ENCODE results near the gene DNAH2.

Gene DNAH2

DNA sequence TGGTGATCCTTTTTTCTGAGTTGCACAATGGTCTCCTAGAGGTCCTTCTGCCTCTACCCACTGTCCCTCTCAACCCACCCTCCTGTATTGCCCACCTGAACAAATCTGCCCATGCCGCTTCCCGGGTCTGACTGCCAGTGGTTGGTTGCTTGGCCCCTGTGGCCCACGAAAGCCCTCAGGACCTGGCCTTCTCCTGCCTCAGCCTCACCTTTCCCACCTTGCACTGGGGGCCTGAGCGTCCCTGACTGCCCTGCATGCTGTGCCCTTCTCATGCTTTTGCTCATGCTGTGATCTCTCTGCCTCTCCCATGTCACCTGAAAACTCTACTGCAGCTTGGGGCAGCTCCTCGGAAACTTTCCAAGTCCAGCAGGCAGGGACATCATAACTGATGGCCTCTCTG lies 102.7 kb downstream of the DNAH2 start:
- no peak for DNase-seq (ENCODE audit: low spot score)

DNA sequence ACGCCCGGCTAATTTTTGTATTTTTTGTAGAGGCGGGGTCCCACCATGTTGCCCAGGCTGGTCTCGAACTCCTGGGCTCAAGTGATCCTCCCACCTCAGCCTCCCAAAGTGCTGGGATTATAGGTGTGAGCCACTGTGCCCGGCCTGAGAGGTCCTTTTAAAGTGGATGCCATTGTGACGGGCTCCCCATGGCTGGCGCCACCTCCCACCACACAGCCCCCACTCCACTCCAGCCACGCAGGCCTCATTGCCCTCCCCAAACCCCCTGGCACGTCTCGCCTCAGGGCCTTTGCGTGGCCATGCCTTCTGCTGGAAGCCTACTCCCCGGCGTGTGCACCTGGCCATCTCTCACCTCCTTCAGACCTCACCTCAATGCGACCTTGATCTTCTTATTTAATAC lies 104.6 kb downstream of the DNAH2 start:
- no peak for DNase-seq (ENCODE audit: low spot score)

DNA sequence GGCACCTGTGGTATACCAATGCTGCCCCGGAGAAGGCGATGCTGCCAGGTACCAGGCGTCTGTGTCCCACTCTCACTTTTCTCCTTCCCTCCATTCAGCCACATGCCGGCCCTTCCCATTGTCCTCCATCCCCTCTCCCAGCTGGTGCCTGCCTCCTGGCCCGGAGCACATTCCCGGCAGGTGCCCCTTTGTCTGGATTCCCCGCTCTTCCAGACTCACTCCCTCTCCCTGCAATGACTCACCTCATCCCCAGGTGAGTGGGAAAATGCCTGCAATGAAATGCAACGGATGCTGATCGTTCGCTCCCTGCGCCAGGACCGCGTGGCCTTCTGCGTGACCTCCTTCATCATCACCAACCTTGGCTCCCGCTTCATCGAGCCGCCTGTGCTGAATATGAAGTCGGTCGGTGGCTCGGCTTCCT lies 106.0 kb downstream of the DNAH2 start:
- no peak for DNase-seq (ENCODE audit: low spot score)

DNA sequence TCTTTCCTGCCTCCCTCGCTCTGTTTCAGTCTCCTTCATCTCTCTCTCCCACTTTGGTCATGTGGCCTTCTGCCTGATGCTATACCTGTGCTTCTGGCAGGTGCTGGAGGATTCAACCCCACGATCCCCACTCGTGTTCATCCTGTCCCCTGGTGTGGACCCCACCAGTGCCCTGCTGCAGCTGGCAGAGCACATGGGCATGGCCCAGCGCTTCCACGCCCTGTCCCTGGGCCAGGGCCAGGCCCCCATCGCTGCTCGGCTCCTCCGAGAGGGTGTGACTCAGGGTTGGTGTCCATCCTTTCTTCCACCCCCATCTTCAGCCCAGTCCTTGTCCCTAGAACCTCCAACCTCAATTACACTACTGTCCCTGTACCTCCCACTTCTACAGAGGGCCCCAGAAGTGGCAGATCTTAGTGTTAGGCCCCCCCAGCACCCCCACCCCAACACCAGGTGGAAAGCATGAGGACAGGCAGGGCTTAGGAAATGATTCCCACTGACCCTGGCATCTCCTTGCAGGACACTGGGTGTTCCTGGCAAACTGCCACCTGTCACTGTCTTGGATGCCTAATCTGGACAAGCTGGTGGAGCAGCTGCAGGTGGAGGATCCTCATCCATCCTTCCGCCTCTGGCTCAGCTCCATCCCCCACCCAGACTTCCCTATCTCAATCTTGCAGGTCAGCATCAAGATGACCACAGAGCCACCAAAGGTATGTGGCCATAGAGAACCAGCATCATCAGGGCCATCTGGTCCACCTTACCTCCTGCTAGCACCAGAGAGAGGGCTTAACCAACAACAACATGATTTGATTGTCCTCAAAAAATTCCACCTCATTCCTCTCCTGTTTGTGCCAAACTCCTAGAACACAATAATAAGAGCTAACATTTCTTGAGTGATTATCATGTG lies 106.7 kb downstream of the DNAH2 start:
- no peak for DNase-seq (ENCODE audit: low spot score)

DNA sequence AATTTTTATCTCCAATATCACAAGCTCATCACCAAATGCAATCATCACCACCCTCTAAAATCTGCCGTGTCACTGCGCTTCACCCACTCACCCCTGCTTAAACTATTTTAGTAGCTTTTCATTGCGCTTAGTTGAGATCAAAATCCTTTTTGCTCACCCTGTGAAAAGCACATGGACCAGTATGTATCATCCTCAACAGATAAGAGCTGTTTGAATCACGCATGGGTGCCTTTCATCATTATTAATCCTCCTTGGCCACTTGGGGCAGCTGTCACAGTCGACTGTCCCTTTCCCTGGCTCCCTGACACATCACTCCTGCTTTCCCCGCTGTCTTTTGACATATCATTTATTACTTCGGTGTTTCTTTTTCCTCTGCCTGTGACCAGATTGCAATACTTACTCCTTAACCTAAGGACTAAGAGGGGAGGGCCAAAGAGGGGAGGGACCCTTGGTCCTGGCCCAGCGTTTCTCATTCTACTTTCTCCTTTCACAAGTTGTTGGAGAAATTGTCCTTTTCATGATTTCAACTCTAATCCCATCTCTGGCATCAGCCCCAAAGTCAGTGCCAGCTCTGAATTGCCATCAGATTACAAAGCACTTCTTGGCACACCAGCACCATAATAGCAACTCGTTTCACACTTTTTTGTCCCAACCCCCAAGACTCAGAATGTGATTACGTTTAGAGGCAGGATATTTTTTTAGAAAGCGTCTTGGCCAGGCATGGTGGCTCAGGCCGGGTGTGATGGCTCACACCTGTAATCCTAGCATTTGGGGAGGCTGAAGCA lies 107.9 kb downstream of the DNAH2 start:
- no peak for DNase-seq (ENCODE audit: low spot score)

DNA sequence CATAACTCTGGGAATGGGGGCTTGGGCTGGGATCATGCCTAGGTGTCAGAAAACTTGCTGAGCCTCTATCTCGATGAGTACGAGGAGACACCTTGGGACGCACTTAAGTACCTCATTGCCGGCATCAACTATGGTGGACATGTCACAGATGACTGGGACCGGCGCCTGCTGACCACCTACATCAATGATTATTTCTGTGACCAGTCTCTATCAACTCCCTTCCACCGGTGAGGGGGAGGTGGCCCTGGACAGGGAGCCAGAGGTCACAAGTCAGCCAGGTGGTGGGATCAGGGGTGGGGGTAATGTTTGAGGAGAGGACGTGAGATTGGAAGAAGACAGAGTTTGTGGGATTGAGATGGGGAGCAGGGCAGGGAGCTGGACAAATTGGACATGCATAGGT lies 113.1 kb downstream of the DNAH2 start:
- DNase-seq (ENCODE audit: low spot score), result no peak

DNA sequence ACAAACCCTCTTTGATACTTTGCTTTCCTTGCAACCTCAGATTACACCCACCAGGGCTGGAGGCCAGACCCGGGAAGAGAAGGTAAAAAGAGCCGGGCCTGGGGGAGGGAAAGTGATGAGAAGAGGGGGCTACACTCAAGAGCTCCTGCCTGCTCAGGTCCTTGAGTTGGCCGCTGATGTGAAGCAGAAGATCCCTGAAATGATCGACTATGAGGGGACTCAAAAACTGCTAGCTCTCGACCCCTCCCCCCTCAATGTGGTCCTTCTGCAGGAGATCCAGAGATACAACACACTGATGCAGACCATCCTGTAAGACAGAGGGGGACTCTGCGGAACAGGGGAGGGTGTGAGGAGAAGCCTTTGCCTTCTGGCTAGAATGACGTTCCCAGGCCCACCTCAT lies 113.7 kb downstream of the DNAH2 start:
- DNase-seq (ENCODE audit: low spot score), result no peak

DNA sequence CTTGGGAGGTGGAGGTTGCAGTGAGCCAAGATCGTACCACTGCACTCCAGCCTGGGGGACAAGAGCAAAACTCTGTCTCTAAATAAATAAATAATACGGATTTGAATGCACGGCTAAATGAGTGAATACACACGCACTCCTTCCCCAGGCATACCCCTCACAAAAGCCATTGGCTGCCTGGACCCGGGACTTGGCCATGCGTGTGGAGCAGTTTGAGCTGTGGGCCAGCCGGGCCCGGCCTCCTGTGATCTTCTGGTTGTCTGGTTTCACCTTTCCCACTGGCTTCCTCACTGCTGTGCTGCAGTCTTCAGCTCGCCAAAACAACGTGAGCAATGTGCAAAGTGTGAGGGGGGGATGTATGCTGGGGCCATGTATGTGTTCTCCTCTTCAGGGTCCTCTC lies 114.9 kb downstream of the DNAH2 start:
- no peak for DNase-seq (ENCODE audit: low spot score)

DNA sequence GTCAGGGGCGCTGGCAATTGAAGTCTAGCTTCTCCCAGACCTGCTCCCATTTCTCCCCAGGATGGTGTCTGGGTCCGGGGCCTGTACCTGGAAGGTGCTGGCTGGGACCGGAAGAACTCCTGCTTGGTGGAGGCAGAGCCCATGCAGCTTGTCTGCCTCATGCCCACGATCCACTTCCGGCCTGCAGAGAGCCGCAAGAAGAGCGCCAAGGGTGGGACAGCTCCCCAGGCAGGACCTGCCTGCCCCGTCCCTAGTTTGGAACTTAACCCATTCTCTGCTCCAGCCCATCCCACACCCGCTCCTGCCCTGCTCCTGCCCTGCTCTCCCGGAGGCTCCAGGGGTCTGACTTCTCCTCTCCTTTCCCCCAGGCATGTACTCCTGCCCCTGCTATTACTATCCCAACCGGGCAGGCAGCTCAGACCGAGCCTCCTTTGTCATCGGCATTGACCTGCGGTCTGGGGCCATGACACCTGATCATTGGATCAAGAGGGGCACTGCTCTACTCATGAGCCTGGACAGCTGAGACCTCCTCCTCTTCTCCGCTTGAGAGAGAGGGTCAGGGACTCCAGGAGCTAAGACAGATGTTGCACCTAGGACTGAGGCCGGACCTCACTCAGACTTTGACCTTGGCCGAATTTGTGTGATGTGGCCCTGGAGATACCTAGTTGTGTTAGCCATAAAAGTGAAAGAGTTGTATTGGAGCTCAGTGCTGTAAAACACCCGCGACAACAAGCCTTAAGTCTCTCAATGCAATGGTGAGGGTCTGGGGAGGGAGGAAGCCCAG lies 115.7 kb downstream of the DNAH2 start:
- no peak for DNase-seq (ENCODE audit: low spot score)

DNA sequence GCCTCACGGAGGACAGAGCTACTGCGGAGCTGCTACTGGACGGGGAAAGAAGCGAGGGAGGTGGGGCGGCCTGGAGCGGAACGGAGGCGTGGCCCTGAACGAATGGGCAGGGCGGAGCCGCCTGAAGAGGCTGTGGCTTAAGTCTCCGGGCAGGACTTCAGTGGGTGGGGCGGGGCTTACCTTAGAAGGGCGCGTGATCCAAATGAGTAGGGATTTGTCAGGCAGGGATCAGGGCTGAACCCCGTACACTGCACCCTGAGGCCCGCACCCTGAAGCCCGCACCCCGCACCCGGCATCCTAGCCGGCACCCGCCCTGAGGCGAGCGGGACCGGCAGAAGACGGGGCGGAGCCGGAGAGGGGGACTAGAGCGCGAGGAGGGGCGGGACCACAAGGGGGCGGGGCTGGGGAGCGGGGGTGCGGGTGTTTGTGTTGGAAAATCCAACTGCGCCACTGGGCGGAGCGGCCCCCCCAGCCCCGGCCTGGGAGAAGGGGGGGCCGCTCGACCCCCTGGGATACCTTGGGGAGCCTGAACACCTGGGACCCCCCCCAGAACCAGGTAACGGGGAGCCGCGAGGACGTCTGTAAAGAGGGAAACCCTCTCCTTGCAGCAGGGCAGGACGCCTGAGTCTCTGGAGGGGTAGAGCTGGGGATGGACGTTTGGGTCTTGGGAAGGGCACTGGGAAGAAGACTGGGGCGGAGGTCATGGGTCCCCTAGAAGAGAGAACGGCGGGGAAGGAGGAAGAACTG lies 116.4 kb downstream of the DNAH2 start, which contains the start of gene KDM6B:
KDM6B (plus strand) TSS at position 423 of the 747 bp plus-strand sequence. CDS start 11,338 bp downstream, outside the sequence.
- peak; percentile 76 for DNase-seq (ENCODE audit: low spot score)

DNA sequence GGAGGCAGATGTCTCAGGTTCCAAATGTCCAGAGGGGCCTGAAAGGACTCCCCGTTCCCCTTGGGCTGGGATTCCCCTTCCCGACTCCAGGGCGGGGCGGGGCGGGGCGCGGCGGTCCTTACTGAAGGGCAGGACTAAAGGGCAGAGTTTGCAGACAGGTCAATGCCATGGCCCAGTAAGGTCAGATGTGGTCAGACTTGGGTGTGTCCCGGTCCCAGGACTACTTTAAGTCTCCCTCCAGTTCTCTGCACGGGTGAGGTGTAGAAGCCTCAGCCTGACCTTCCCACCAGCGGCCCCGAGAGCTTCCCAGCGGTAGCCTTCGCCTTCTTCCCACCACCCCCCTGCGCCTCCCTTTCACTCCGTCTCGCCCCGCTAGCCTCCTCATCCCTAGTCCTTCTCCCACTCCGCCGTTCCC lies 117.0 kb downstream of the DNAH2 start:
- DNase-seq (ENCODE audit: low spot score), result no peak

DNA sequence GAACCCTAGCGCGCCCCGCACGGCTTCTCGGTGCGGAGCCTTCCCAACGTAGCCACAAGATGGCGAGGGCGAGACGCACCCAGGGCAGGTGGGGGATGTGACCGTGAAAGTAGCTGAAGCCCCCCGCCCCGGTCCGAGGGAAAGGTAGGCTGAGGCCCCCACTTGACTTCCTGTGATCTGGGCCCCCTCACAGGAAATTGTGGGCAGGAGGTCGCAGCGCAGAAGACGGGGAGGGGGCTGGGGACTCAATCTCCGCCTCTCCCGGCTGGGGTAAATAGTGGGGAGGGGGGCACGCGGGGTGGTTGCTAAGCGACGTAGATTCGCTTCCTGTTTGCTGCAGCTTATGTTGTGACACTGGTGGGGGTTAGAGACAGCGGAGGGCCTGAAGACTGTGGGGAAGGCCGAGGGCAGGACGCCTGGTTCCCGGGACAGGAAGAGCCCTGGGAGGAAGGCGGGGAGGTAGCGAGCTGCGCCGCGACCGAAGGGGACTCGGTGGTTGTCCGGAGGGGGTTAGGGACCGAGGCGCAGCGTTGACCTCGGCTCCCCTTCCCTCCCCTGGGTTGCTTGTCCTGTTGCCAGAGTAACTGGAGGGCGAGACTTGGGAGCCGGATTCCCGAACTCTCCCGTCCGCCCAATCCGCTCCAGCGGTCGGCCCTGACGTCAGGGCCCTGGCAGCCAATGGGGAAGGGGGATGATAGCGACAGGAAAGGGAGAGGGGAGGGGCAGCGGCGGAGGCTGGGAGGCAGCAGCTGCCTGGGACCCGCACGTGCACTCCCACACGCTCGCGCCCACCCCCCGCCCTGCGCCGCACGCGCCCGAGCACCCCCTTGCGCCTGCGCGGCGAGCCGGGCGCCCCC lies 117.6 kb downstream of the DNAH2 start:
- peak; percentile 92 for DNase-seq (ENCODE audit: low spot score)

DNA sequence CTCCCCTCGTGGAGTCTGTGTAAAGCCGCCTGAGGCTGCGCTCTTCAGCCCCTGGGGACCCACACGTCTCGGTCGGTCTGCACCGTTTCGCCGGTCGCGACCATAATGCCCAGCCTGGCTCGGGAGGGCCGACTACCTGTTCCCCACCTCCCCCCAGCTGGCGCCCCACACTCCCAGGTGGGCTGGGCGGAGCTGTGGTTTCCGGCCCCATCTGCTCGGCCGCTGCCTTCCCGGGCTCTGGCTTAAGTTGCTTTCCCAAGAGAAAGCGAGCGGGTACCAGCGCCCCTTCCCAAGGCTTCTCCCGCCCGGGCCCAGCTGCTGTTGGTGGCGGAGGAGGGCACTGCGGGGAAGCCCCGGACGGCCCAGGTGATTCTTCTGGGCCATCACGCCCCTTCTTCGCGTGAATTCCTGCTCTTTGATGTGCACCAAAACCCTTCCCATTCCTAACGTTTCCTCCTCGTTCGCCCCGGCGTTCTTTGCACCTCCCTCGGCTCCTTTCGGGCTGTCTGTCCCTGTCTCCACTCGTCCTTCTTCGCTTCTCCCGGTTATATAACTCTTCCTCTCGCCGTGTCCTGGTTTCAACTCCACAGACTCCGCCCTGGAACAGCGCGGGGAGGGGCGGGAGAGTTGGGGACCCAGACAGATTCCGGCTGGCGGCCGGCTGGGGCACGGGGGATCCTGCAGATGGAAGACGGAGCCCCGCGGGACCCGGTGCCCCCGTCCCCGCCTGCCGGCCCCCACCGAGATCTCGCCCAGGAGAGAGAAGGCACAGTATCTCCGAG lies 118.5 kb downstream of the DNAH2 start:
- no peak for DNase-seq (ENCODE audit: low spot score)

DNA sequence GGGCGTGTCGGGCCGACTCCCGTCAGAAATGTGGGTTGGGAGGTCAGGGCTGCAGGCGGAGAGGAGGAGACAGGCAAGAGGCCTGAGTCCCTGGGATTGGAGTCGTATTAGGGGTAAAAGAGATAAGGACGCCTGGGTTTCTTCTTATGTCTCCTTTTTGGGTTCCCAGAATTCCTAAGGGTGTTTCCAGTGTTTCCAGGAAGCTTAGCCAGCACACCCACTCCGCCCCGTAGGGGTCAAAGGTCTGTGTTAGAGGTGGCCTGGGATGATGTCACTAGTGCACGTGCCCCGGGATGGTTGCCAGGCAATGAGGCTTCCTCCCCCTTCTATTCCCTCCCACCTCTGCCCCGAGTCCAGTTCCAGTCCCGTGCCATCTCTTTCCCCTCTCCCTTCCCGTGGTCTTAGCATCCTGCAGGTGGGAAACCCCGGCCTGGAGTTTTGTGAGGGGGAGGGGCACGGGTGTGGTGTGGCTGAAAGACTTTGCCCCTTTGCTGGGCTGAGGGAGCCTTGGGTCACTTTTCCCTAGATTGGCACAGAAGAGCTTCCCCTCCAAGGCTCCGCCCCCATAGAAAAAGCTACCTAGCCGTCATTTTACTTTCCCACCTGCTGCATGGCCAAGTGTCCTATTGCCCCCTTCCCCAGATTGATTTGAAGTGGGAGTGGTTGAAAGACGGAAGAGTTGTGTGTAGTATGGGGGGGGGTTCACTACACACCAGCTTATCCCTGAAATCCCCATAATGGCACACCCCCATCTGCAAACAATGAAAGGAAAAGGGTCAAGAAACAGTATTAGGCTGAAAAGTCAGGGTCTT lies 119.3 kb downstream of the DNAH2 start:
- DNase-seq (ENCODE audit: low spot score), result peak; percentile 86

DNA sequence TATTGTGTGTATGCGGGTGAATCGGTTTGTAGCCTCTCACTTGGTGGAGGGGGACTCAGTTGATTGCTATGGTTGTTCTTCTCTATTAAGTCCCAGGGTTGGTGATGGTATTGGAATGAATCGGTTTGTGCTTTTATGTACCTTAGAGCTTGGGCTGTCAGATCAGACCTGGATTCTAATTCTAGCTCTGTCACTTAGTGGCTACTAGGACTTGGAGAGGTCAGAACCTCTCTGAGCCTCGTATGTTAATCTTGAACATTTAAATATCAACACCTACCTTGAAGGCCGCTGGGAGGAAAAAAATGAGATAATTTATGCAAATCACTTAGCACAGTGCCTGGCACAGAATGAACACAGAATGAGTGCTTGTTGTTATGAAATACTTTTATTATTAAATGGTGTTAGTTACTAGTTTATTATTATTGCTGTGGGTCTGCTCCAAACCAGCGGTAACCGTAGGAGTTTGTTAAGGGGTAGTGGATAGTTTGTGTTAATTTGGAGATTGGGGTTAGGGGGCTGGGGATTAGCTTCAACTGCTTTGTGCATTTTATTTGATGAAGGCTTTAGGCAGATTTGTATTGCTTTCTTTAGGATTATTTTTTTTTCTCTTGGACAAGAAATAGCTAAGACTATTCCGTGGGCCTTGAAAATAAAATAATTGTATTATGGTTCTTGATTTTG lies 120.0 kb downstream of the DNAH2 start:
- peak; percentile 69 for DNase-seq (ENCODE audit: low spot score)

DNA sequence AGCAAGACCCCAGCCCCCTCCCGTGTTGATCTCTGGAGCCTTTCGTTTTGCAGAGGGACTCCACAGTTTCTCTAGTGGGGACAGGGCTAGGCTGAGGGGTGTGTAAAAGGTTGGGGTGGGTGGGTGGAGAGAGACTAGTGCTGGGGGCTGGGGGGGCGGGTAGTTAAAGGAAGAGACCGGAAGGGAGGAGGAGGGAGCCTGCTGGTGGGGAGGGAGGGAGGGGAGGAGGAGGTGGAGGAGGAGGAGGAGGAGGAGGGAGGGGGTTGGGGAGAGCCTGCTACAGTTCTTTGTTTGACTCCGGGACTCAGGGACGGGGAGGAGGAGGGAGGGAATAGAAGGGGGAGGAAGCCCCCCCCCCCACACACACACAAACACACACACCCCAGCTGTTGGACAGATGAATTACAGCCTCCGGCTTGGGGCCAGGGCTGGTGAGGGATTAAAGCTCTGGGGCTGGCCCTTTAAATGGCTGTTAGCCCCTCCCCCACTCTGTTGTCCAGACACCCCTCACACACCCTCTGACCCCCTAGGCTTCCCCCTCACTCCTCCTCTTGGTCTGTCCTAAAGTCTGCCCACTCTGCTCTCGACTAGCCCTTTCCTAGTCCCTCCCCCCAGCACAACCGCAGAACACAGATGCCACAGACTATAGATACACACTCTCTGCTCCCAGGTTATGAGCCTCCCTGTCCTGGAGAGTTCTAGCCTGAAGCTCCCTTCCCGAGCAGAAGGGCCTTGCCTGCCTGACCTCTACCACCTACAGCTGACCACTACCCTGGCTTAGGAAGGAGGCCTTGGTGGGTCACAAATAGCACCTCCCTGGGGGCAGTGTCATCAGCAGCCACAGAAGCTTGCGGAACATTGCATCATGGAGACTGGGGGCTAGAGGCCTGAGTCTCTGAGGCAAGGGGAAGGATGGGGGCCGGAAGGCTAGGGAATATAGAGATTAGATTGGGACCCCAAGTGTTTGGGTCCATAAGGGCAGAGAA lies 120.8 kb downstream of the DNAH2 start:
- DNase-seq (ENCODE audit: low spot score), result peak; percentile 65
